Ishikawa (cell line): ENCODE results near the gene CCDC61.

ENCODE experiments used
- CEBPB ChIP-seq: IDR thresholded peaks from 2 replicates; pipeline ENCODE4 v1.6.1; 2012
- CREB1 ChIP-seq: IDR thresholded peaks from 2 replicates; pipeline ENCODE4 v1.6.1; 2012; ENCODE audit warnings: low read depth
- EGR1 ChIP-seq: IDR thresholded peaks from 2 replicates; pipeline ENCODE4 v1.6.1; 2012
- EP300 ChIP-seq: IDR thresholded peaks from 2 replicates; pipeline ENCODE4 v1.6.1; 2012; ENCODE audit warnings: borderline replicate concordance
- FOXM1 ChIP-seq: IDR thresholded peaks from 2 replicates; pipeline ENCODE4 v1.6.1; 2012; ENCODE audit warnings: low read depth, borderline replicate concordance
- NFIC ChIP-seq: IDR thresholded peaks from 2 replicates; pipeline ENCODE4 v1.6.1; 2012
- RAD21 ChIP-seq: IDR thresholded peaks from 2 replicates; pipeline ENCODE4 v1.6.1; 2012; ENCODE audit warnings: low read depth
- TAF1 ChIP-seq: IDR thresholded peaks from 2 replicates; pipeline ENCODE4 v1.6.1; 2012; ENCODE audit warnings: low read depth, mild to moderate bottlenecking
- TCF12 ChIP-seq: IDR thresholded peaks from 2 replicates; pipeline ENCODE4 v1.6.1; 2012; ENCODE audit warnings: low read depth
- TEAD4 ChIP-seq: IDR thresholded peaks from 2 replicates; pipeline ENCODE4 v1.6.1; 2012
- USF1 ChIP-seq: IDR thresholded peaks from 2 replicates; pipeline ENCODE4 v1.6.1; 2012
- YY1 ChIP-seq: IDR thresholded peaks from 2 replicates; pipeline ENCODE4 v1.6.1; 2012; ENCODE audit warnings: low read depth
- ZBTB7A ChIP-seq: IDR thresholded peaks from 2 replicates; pipeline ENCODE4 v1.6.1; 2012; ENCODE audit warnings: low read depth
- TF ChIP-seq, protein P1 (sequence below): IDR thresholded peaks from 2 replicates; pipeline ENCODE4 v1.6.1; 2012; ENCODE audit warnings: low read depth, mild to moderate bottlenecking
- TF ChIP-seq, protein P2 (sequence below): IDR thresholded peaks from 2 replicates; pipeline ENCODE4 v1.6.1; 2012

CCDC61 gene

GRCh38 chr19:45958769-45959516 lies 36.3 kb upstream of the CCDC61 start:
- TF ChIP-seq EP300 (no peak), TEAD4 (no peak), FOXM1 (no peak), USF1 (no peak), CEBPB (no peak), CREB1 (no peak), TAF1 (no peak)

DNA sequence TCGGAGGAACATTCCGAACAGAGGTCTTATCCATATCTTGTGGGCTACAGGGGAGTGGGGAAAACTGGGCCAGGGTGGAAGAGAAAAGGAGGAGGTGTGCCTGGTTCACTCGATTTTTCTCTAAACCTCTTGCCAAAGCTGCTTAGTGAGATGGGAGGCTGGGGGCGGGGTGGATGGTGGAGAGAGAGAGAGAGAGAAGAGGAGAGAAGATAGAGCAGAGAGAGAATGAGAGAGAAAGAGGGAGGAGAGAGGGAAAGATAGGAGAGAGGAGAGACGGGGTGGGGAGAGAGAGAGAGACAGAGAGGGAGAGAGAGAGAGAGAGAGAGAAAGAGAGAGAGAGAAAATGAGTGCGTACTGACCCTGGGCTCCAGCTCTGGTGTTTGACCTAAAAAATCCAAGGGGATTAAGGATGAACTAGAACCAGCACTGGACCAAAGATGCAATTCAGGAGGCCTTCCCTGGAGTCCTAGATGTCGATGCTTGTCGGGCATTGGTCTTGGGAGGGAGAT lies 35.7 kb upstream of the CCDC61 start:
- TF ChIP-seq TAF1 (no peak), ZBTB7A (no peak), EGR1 (no peak), USF1 (no peak), NFIC (no peak), RAD21 (no peak), FOXM1 (no peak), TCF12 (no peak), CREB1 (no peak), TEAD4 (no peak), EP300 (no peak), YY1 (no peak), CEBPB (no peak)
- TF ChIP-seq, protein P1, sequence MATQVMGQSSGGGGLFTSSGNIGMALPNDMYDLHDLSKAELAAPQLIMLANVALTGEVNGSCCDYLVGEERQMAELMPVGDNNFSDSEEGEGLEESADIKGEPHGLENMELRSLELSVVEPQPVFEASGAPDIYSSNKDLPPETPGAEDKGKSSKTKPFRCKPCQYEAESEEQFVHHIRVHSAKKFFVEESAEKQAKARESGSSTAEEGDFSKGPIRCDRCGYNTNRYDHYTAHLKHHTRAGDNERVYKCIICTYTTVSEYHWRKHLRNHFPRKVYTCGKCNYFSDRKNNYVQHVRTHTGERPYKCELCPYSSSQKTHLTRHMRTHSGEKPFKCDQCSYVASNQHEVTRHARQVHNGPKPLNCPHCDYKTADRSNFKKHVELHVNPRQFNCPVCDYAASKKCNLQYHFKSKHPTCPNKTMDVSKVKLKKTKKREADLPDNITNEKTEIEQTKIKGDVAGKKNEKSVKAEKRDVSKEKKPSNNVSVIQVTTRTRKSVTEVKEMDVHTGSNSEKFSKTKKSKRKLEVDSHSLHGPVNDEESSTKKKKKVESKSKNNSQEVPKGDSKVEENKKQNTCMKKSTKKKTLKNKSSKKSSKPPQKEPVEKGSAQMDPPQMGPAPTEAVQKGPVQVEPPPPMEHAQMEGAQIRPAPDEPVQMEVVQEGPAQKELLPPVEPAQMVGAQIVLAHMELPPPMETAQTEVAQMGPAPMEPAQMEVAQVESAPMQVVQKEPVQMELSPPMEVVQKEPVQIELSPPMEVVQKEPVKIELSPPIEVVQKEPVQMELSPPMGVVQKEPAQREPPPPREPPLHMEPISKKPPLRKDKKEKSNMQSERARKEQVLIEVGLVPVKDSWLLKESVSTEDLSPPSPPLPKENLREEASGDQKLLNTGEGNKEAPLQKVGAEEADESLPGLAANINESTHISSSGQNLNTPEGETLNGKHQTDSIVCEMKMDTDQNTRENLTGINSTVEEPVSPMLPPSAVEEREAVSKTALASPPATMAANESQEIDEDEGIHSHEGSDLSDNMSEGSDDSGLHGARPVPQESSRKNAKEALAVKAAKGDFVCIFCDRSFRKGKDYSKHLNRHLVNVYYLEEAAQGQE: no peak
- TF ChIP-seq, protein P2, sequence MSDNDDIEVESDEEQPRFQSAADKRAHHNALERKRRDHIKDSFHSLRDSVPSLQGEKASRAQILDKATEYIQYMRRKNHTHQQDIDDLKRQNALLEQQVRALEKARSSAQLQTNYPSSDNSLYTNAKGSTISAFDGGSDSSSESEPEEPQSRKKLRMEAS: no peak

- TF ChIP-seq RAD21: no peak
- TF ChIP-seq CREB1: no peak
- TF ChIP-seq ZBTB7A: no peak
- TF ChIP-seq EGR1: no peak
- TF ChIP-seq, protein P2: no peak
Measured at GRCh38 chr19:45960595-45961235, 34.6 kb upstream of the CCDC61 start.

GRCh38 chr19:45962021-45962420 lies 33.2 kb upstream of the CCDC61 start:
- no peak for TF ChIP-seq ZBTB7A
- no peak for TF ChIP-seq TCF12
- TF ChIP-seq CREB1: no peak
- TF ChIP-seq, protein P1: no peak
- no peak for TF ChIP-seq TAF1
- TF ChIP-seq EGR1: no peak
- TF ChIP-seq, protein P2: no peak
- TF ChIP-seq FOXM1: no peak
- TF ChIP-seq EP300: no peak
- no peak for TF ChIP-seq YY1
- no peak for TF ChIP-seq RAD21
- TF ChIP-seq CEBPB: no peak
- TF ChIP-seq USF1: no peak
- TF ChIP-seq TEAD4: no peak
- TF ChIP-seq NFIC: no peak

GRCh38 chr19:45967246-45967645 lies 28.0 kb upstream of the CCDC61 start:
- TF ChIP-seq EP300 (no peak), TAF1 (no peak), EGR1 (no peak), USF1 (0 out of 2 replicates have a peak, but pooled peaks have one; percentile 30)
